Epithelial cell of umbilical artery (primary cell): ENCODE data around the gene TRAF3IP3. TPM values are rescaled to one million over a fixed set of nuclear protein-coding genes. Genes with fewer than 3 reads are reported as not detected.

Source experiments
- total RNA-seq: library from RNA; depleted of rRNA; stranded (reverse); fragments of >200 nt; gene quantifications from 2 replicates; pipeline ENCODE4 v1.2.3, GENCODE V29; 2014

Gene TRAF3IP3, protein sequence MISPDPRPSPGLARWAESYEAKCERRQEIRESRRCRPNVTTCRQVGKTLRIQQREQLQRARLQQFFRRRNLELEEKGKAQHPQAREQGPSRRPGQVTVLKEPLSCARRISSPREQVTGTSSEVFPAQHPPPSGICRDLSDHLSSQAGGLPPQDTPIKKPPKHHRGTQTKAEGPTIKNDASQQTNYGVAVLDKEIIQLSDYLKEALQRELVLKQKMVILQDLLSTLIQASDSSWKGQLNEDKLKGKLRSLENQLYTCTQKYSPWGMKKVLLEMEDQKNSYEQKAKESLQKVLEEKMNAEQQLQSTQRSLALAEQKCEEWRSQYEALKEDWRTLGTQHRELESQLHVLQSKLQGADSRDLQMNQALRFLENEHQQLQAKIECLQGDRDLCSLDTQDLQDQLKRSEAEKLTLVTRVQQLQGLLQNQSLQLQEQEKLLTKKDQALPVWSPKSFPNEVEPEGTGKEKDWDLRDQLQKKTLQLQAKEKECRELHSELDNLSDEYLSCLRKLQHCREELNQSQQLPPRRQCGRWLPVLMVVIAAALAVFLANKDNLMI
- under 0.01 TPM in 1 of 2 replicates, not detected in the other for total RNA-seq

DNA sequence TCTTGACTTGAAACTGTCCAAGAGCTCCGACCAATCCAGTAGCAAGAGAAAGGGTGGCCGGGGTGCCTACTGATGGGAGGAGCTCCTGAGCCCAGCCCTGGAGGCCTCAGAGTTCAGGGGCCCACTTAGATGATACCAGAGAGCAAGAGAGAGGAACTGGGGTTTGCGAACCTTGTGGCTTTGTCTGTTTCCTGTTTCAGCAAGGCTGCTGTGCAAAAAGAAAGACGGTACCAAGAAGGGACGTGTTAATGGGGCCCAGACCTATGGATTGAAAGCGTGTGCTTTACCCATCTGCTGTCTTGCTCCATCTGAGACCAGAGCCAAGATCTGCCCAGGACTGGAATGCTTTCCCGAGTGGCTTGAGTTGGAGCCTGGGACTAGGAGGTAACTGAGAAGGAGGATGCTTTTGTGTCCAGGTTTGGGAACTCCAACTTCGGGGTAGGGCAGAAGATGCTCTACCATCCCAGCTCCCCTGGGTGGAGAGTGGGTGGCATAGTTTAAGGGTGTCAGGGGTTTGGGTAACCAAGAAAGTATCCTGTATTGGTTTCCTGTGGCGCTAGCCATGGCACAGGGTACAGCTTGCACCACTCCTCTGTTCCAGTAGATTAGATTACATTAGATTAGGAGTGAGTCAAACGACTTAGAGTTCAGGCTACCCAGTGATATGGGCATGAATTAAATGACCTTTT, at the start of gene TRAF3IP3:
TRAF3IP3 (plus strand) TSS at position 128 of the 689 bp plus-strand sequence. CDS start 3,987 bp downstream, outside the sequence.

DNA sequence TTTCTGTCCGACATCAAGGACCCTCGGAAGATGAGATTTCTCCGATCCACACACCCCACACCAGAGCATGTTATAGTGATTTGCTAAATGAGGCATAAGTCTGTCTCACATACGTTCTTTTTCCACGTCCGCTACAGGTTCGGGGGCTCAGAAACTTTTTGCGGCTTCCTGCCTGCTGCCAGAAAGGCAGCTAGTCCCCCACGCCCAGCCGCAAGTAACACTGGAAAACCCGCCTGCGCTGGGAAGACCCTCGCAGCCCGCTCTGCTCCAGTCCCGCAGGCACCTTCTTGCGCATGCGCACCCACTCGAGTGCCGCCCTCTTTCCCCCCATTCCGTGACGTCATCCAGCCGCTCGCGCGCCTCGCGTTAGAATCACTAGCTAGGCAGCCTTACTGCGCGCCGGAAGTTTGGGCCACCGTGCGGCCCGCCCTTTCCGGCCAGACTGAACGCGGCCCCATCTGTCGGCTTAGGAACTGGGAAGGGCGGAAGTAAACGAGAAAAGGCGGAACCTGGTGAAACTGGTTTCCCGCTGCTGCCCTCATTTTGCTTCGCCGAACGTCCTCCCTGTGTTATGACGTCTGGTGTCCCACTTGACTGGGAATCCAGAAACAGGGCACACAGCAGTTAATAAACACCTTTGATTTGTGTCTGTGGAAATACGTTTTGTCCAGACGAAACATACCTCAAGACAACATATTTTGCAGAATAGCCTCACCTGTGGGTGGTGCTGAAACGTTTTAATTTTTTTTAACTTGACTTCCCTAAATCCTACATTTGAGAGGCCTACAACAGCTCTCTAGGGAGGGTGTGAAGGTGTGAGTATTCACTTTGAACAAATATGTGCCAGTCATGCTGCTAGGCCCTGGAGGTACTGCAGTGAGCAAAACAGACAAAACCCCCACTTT, 28.7 kb downstream of the TRAF3IP3 start, which contains the start of gene C1orf74:
C1orf74 (minus strand) TSS at position 295 of the 905 bp plus-strand sequence. CDS start 925 bp downstream, outside the sequence.

DNA sequence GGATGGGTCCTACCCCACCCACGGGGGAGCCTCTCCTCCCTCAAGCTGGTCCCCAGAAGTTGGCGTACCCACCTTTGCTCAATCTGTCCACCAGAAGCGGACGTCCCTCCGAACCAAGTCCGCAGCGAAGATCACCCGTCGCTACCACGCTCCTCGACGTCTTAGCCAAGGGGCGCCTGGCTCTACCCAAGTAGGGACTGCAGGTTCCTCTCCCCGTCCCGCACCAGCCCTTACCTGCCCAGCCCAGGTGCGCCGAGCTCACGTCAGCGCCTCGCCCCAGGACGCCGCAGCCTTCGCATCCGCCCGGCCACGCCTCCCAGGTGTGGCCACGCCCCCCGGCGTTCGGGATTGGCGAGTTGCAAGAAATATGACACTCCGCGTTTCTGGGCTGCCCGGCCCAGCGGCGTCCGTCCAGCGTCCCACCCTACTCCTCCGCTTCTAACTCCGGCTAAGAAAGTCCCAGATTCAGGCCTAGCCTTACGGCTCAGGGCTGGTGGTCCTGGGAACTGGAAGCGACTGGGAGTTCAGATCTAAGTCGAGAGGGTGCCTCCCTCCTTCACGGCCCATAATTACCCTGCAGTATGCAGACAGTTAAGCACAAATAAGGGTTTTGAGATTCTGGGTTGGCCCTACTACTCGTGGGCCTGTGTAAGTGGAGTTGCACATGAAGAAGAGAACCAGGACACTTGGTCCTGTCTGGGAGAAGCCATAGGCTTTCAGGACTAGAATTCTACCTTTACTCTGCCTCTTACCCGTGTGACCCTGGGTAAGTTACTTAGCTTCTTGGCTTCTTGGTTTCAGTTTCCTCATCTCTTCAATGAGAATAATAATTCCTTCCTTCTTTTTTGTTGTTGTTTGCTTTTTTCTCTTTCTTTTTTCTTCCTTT, 50.3 kb downstream of the TRAF3IP3 start, which contains the start of gene IRF6:
IRF6 (minus strand) TSS at position 268 of the 886 bp plus-strand sequence. CDS start 4,729 bp downstream, outside the sequence.

DNA sequence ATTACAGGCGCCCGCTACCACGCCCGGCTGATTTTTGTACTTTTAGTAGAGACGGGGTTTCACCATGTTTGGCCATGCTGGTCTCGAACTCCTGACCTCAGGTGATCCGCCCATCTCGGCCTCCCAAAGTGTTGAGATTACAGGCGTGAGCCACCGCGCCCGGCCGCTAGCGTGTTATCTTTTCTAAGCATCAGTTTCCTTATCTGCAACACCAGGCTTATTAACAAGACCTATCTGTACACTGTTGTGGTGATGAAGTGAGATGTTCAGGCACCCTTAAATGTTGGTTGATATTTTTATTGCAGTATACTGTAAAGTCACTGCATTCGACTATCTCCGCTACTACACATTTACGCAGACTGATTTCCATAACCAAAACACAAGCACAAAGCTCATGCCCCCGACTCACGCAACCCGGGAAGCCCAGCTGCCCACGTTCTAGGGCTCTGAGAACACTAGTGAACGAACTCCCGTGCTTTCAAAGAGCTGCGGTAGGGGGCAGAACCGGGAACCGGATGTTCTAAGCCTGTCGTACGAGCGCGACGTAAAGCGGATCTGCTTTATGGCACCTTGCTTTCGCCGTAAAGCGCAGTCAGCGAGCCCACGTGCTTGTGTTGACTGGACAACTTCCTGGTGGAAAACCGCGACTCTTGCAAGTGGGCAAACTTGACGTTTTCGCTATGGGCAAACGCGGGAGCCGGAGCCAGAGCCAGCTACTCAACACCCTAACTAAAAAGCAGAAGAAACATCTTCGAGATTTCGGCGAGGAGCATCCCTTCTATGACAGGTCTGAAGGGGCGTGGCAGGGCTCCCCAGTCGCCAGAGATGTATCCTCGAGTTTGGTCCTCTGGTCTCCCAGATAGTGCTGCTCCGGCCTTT, 71.8 kb downstream of the TRAF3IP3 start, which contains the start of gene UTP25:
UTP25 (plus strand) TSS at position 589 of the 879 bp plus-strand sequence; CDS start at position 681, 92 bp downstream.

Other genes starting within 250 kb of the TRAF3IP3 start
- not detected in 2 replicates for gene CAMK1G, start 172.3 kb upstream of the TRAF3IP3 start, total RNA-seq
- 3.6 and 3.8 TPM in 2 replicates for gene LAMB3, start 103.6 kb upstream of the TRAF3IP3 start, total RNA-seq
- gene G0S2, start 80.6 kb upstream of the TRAF3IP3 start, total RNA-seq: 0.32 and 1.1 TPM in 2 replicates
- 0.32 and 0.61 TPM in 2 replicates for gene HSD11B1, start 51.2 kb upstream of the TRAF3IP3 start, total RNA-seq
- 2.9 and 4.1 TPM in 2 replicates for gene C1orf74, start 28.5 kb downstream of the TRAF3IP3 start, total RNA-seq
- 36.4 and 72.9 TPM in 2 replicates for gene IRF6, start 50.1 kb downstream of the TRAF3IP3 start, total RNA-seq
- gene UTP25, start 71.9 kb downstream of the TRAF3IP3 start, total RNA-seq: 4.9 and 7.0 TPM in 2 replicates
- 1.6 and 2.6 TPM in 2 replicates for gene SYT14, start 182.2 kb downstream of the TRAF3IP3 start, total RNA-seq